ENCODE measurements around the gene VSIR. TPM values are rescaled to one million over a fixed set of nuclear protein-coding genes. Genes with fewer than 3 reads are reported as not detected.

The VSIR gene
- total and polyA plus RNA-seq, 8 donors: 14.2 to 103 (median 16.2) TPM

DNA sequence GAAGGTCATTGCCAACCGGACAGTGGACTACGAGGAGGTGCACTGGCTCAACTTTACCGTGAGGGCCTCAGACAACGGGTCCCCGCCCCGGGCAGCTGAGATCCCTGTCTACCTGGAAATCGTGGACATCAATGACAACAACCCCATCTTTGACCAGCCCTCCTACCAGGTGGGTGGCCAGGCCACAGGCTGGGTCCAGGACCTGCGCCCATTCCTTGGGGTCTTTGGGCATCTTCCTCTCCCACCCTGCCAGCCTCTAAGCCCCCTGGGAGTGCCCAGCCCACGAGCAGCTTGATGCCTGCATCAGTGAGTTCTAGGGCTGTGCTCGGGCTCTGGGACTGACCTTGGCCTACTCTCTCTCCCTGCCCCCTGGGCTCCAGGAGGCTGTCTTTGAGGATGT lies 25.8 kb upstream of the VSIR start:
- H3K4me1 ChIP-seq: peaks cover 0 to 15% (median 0%) of the 10 kb centered on the region in 4 donors
- intact Hi-C loops (cut with DNase I; ENCODE audit: low total_unique reads): no loop called here
- H3K27me3 ChIP-seq: no peaks in the 10 kb centered on the region
- no peak for TF ChIP-seq EP300 (IDR thresholded peaks at IDR 0.05)
- no peaks in the 10 kb centered on the region for H3K36me3 ChIP-seq
- no peak overlapping the region for H3K27ac ChIP-seq
- H3K4me3 ChIP-seq: no peak overlapping the region
- 69 to 90% (median 81%) methylated on average over 6 to 10 of the region's 10 CpGs for WGBS, 5 donors
- DNase-seq: no peak
- H3K9me3 ChIP-seq: no peaks in the 10 kb centered on the region

DNA sequence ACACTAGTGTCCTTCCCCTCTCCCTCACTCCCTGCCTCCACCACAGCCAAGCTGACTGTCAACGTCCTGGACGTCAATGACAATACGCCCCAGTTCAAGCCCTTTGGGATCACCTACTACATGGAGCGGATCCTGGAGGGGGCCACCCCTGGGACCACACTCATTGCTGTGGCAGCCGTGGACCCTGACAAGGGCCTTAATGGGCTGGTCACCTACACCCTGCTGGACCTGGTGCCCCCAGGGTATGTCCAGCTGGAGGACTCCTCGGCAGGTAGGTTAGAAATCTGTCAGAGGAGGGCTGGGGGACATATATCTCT lies 24.9 kb upstream of the VSIR start:
- intact Hi-C loops (cut with DNase I; ENCODE audit: low total_unique reads): no loop called here
- no peak for TF ChIP-seq POLR2AphosphoS5 (IDR thresholded peaks at IDR 0.05)
- no peak for TF ChIP-seq POLR2A (IDR thresholded peaks at IDR 0.05)
- no peak for TF ChIP-seq EP300 (IDR thresholded peaks at IDR 0.05)
- TF ChIP-seq, protein P1, sequence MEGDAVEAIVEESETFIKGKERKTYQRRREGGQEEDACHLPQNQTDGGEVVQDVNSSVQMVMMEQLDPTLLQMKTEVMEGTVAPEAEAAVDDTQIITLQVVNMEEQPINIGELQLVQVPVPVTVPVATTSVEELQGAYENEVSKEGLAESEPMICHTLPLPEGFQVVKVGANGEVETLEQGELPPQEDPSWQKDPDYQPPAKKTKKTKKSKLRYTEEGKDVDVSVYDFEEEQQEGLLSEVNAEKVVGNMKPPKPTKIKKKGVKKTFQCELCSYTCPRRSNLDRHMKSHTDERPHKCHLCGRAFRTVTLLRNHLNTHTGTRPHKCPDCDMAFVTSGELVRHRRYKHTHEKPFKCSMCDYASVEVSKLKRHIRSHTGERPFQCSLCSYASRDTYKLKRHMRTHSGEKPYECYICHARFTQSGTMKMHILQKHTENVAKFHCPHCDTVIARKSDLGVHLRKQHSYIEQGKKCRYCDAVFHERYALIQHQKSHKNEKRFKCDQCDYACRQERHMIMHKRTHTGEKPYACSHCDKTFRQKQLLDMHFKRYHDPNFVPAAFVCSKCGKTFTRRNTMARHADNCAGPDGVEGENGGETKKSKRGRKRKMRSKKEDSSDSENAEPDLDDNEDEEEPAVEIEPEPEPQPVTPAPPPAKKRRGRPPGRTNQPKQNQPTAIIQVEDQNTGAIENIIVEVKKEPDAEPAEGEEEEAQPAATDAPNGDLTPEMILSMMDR (IDR thresholded peaks at IDR 0.05): no peak
- Histone ChIP-seq H3K27ac (no peak overlapping the region), H3K4me1 (peaks cover 0 to 15% (median 0%) of the 10 kb centered on the region in 4 donors), H3K27me3 (no peaks in the 10 kb centered on the region), H3K9me3 (no peaks in the 10 kb centered on the region), H3K4me3 (no peak overlapping the region), H3K36me3 (no peaks in the 10 kb centered on the region)
- 79 to 88% (median 80%) methylated on average over 1 to 6 of the region's 6 CpGs for WGBS, 5 donors
- no peak for DNase-seq

DNA sequence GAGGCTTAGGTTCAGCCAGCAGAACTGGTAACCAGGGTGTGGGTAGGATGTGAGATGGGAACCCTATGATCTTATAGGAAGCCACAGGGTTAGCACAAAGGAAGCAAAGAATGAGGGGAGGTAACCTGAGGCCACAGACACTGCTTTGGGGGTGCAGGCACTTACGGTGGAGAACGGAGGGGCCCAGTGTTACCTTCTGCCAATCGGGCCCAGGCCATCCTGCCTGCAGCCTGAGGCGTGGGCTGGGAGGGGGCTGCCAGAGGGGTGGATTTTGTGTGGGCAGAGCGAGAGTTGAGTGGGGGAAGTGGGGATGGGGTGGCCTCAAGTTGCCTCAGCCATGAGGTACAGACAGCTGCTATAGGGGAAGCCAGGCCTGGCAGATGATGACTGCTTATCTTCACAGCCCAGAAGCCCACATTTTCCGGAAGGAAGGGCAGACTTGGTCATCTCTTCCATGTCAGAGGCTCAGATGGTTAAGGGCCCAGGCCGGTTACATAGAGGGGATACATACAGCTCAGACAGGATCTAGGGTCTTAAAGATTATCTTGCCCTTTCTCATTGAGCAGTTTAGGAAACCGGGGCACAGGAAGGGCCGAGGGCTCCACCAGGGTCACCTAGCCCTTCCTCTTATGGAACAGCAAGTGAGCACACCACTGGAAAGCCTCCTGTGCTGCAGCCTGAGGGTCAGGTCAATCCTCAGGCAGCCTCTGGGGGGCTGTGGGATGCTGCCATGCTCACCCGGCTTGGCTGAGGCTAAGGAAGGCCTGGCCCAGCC lies 24.4 kb upstream of the VSIR start:
- Histone ChIP-seq H3K36me3 (no peaks in the 10 kb centered on the region), H3K4me3 (no peak overlapping the region), H3K9me3 (no peaks in the 10 kb centered on the region), H3K4me1 (peaks cover 0 to 15% (median 0%) of the 10 kb centered on the region in 4 donors), H3K27me3 (no peaks in the 10 kb centered on the region), H3K27ac (no peak overlapping the region)
- no peak for DNase-seq
- intact Hi-C loops (cut with DNase I; ENCODE audit: low total_unique reads): no loop called here
- 63 to 80% (median 73%) methylated on average over 9 to 10 of the region's 10 CpGs for WGBS, 5 donors
- no peak for TF ChIP-seq EP300 (IDR thresholded peaks at IDR 0.05)
- TF ChIP-seq POLR2AphosphoS5 (IDR thresholded peaks at IDR 0.05): no peak
- TF ChIP-seq, protein P1 (IDR thresholded peaks at IDR 0.05): no peak
- TF ChIP-seq POLR2A (IDR thresholded peaks at IDR 0.05): no peak

DNA sequence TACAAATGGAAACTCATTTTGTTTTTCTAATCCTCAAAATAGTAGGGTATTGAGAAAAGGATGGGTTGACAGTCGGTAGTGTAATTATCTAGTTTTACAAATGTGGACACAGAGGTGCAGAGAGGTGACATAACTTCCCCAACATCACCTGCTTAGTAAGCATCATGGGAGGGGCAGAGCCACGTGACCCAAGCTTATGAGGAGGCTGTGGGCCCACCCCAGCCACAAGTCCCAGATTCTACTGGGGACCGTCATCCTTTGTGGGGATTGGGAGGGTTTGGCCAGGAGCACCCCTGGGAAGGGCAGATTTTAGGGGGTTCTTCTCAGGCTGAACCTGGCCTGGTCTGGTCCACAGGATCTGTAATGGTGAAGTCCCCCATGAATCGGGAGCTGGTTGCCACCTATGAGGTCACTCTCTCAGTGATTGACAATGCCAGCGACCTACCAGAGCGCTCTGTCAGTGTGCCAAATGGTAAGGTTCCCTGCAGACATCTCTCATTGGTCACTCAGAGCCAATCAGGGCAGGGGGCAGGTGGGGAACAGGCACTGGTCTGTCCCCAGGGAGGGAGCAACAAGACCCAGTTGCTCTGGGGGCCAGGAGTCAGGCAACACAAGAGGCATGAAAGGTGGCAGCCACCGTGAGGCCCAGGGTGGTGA lies 23.6 kb upstream of the VSIR start:
- WGBS, 5 donors: 76 to 83% (median 79%) methylated on average over 4 to 7 of the region's 7 CpGs
- H3K9me3 ChIP-seq: no peaks in the 10 kb centered on the region
- no peaks in the 10 kb centered on the region for H3K36me3 ChIP-seq
- H3K27me3 ChIP-seq: no peaks in the 10 kb centered on the region
- H3K4me3 ChIP-seq: no peak overlapping the region
- no peak overlapping the region for H3K27ac ChIP-seq
- peaks cover 0 to 15% (median 0%) of the 10 kb centered on the region in 4 donors for H3K4me1 ChIP-seq
- DNase-seq: no peak
- intact Hi-C loops (cut with DNase I; ENCODE audit: low total_unique reads): no loop called here
- TF ChIP-seq POLR2AphosphoS5 (IDR thresholded peaks at IDR 0.05): no peak

DNA sequence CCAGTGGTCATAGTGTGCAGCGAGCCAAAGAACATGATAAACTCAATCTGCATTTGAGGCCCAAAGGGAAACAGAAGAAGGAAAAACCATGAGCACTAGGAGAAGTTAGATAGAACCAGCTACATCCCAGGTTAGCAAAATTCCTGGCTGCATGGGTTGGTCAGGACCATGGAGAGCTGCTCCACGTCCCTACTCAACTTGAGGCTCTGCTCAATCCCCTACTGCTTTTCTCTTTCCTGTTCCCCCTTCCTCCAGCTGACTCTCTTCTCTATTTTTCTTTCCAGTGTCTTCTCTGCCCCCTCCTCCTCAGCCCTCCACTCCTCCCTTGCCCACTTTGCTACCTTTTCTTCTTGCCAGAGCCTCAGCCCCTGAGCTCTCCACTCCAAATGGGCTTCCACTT lies 21.9 kb upstream of the VSIR start:
- 11 to 23% (median 17%) methylated on average over 2 of the region's 2 CpGs for WGBS, 5 donors
- intact Hi-C loops (cut with DNase I; ENCODE audit: low total_unique reads): no loop called here
- TF ChIP-seq EP300 (IDR thresholded peaks at IDR 0.05) (no peak), POLR2A (IDR thresholded peaks at IDR 0.05) (no peak), POLR2AphosphoS5 (IDR thresholded peaks at IDR 0.05) (no peak)
- TF ChIP-seq, protein P1 (IDR thresholded peaks at IDR 0.05): no peak

More for the DNA sequence above, 21.9 kb upstream of the VSIR start:
- Histone ChIP-seq H3K36me3 (no peaks in the 10 kb centered on the region), H3K4me3 (no peak overlapping the region), H3K4me1 (peaks cover 0 to 10% (median 0%) of the 10 kb centered on the region in 4 donors), H3K27me3 (no peaks in the 10 kb centered on the region), H3K27ac (no peak overlapping the region), H3K9me3 (no peaks in the 10 kb centered on the region)
- peak in 1 of 2 donors; percentile 77 for DNase-seq
